GM12878 (cell line): ENCODE measurements around the gene STK11. TPM values are rescaled to one million over a fixed set of nuclear protein-coding genes. Genes with fewer than 3 reads are reported as not detected.
A peak's percentile ranks its signal among the peaks of the same experiment; 100 is the strongest.

ENCODE experiments used
- ATAC-seq: fragments of 200-7000 bp; cut with Tn5 transposase; 3 replicates; pipeline ENCODE4 v1.9.1; 2020; ENCODE audit warnings: mild to moderate bottlenecking, moderate library complexity
- BruUV-seq: library from RNA; stranded (reverse); fragments of 400-500 nt; replicated peaks from 2 replicates; lab custom pipeline; 2021; lab: Mats Ljungman, UMichigan
- CTCF ChIA-PET: fragments of 300-600 bp; sonication (Branson Sonifier 250); formaldehyde crosslinking; extraction: SDS; loops from one replicate; lab custom pipeline; 2021; ENCODE audit warnings: inconsistent platforms; lab: Yijun Ruan, JAX
- POLR2A ChIA-PET: fragments of 350-600 bp; formaldehyde crosslinking; extraction: SDS; loops from one replicate; lab custom pipeline; 2021; ENCODE audit warnings: inconsistent platforms; lab: Charles Lee
- RAD21 ChIA-PET: fragments of 300-600 bp; sonication (Branson Sonifier 250); formaldehyde crosslinking; loops from one replicate; lab custom pipeline; 2023; ENCODE audit warnings: antibody characterized with exemption; ENCODE audit not compliant: unreplicated experiment; lab: Charles Lee
- SMC1A ChIA-PET: fragments of 300-600 bp; sonication (Branson Sonifier 250); formaldehyde crosslinking; loops from one replicate; lab custom pipeline; 2023; ENCODE audit not compliant: unreplicated experiment, uncharacterized antibody; lab: Charles Lee
- DNase-seq: peaks from one replicate; pipeline ENCODE4 v3.0.0-alpha.2; 2011; ENCODE audit warnings: low read depth, low spot score
- FAIRE-seq: peaks from 3 replicates; lab custom pipeline; 2011; peaks lifted over from hg19 to GRCh38; lab: Jason Lieb, UNC
- H2AFZ ChIP-seq: 2 replicates; pipeline ENCODE4 v1.6.0; 2011; ENCODE audit warnings: low read depth, low read length, control low read depth; ENCODE audit not compliant: control insufficient read depth
- H3K27ac ChIP-seq: 2 replicates; pipeline ENCODE4 v1.5.1; 2011; ENCODE audit warnings: control low read depth; ENCODE audit not compliant: control insufficient read depth, insufficient read depth
- H3K27me3 ChIP-seq, 2 experiments: replicated peaks in 1 of 2; 2 replicates each; pipeline versions ENCODE4 v1.6.0 to v1.6.1; 2011; ENCODE audit warnings: low read length in 1 of 2; ENCODE audit not compliant: control insufficient read depth in 2 of 2, insufficient read depth in 2 of 2
- H3K36me3 ChIP-seq, 2 experiments: 2 replicates each; pipeline ENCODE4 v1.5.1; 2011; ENCODE audit warnings: low read length in 1 of 2; ENCODE audit not compliant: control insufficient read depth in 2 of 2, insufficient read depth in 2 of 2
- H3K4me1 ChIP-seq: 2 replicates; pipeline ENCODE4 v1.6.1; 2011; ENCODE audit warnings: mild to moderate bottlenecking, low read length, moderate library complexity, mixed read lengths; ENCODE audit not compliant: control insufficient read depth, insufficient read depth
- H3K4me2 ChIP-seq: 2 replicates; pipeline ENCODE4 v1.6.0; 2011; ENCODE audit warnings: control low read depth; ENCODE audit not compliant: control insufficient read depth, insufficient read depth
- H3K4me3 ChIP-seq: fragments of 200-600 bp; sonication (generic); 2 replicates; pipeline ENCODE4 v1.5.1; 2016
- H3K79me2 ChIP-seq: 2 replicates; pipeline ENCODE4 v1.6.0; 2011; ENCODE audit warnings: low read length; ENCODE audit not compliant: control insufficient read depth, insufficient read depth
- H3K9ac ChIP-seq: 2 replicates; pipeline ENCODE4 v1.8.0; 2011; ENCODE audit warnings: low read length, control low read depth, mixed read lengths; ENCODE audit not compliant: control insufficient read depth, insufficient read depth
- H3K9me3 ChIP-seq: replicated peaks from 3 replicates; pipeline ENCODE4 v1.5.1; 2011; ENCODE audit warnings: mild to moderate bottlenecking, low read length; ENCODE audit not compliant: control insufficient read depth, insufficient read depth
- H4K20me1 ChIP-seq: 2 replicates; pipeline ENCODE4 v1.6.0; 2011; ENCODE audit not compliant: control insufficient read depth, insufficient read depth
- IRF5 ChIP-seq: fragments of 450-650 bp; IDR thresholded peaks from 2 replicates; pipeline ENCODE4 v1.6.1; 2017; ENCODE audit warnings: borderline replicate concordance
- JUNB ChIP-seq: IDR thresholded peaks from 2 replicates; pipeline ENCODE4 v1.6.1; 2016; ENCODE audit warnings: antibody characterized with exemption, mild to moderate bottlenecking
- MAX ChIP-seq: IDR thresholded peaks from 2 replicates; pipeline ENCODE4 v1.6.1; 2012; ENCODE audit warnings: low read depth, low read length, improper control_type of control experiment
- MTA3 ChIP-seq: IDR thresholded peaks from 2 replicates; pipeline ENCODE4 v1.6.1; 2012; ENCODE audit warnings: low read length, inconsistent platforms, borderline replicate concordance
- NR2C1 ChIP-seq: fragments of 450-650 bp; IDR thresholded peaks from 2 replicates; pipeline ENCODE4 v1.6.1; 2017; ENCODE audit warnings: antibody characterized with exemption, mild to moderate bottlenecking, moderate library complexity
- POLR2A ChIP-seq: IDR thresholded peaks from 2 replicates; pipeline ENCODE4 v1.6.1; 2011; ENCODE audit warnings: low read depth, mild to moderate bottlenecking, low read length
- WGBS: methylation state at CpG from one replicate; pipeline ENCODE4 v1.1.6; 2016; ENCODE audit warnings: low lambda C conversion rate; ENCODE audit not compliant: insufficient replicate concordance, insufficient coverage; ENCODE audit errors: missing lambda C conversion rate; 5-methylcytosine and 5-hydroxymethylcytosine counted together
- in situ Hi-C: fragments of 300-500 bp; cut with MboI; formaldehyde crosslinking; loops from 9 replicates; pipeline ENCODE4 v1.14.3; 2018; ENCODE audit warnings: mixed read lengths
- intact Hi-C: fragments of 100-400 bp; cut with micrococcal nuclease; formaldehyde crosslinking; loops from one replicate; pipeline ENCODE4 v1.14.2; 2022; ENCODE audit not compliant: unreplicated experiment
- polyA plus RNA-seq, 11 experiments: library from polyadenylated mRNA; depleted of rRNA in 4 of 11; unstranded in 6 of 11; stranded (reverse) in 5 of 11; fragments of >200 nt; fragmentation: Nextera tagmentation in 4 of 11; fragmentation: Illumina TruSeq in 1 of 11; extraction: Ambion mirVana in 4 of 11; extraction: Trizol in 1 of 11; gene quantifications; 1 replicate in 1 of 11; 2 replicates in 10 of 11; pipeline versions ENCODE4 v1.2.1 to v1.2.3, GENCODE V29; 2011 to 2016; ENCODE audit warnings: inconsistent platforms in 2 of 11, missing spikeins in 2 of 11, low read depth in 1 of 11
- total RNA-seq, 4 experiments: library from RNA; depleted of rRNA in 3 of 4; stranded (reverse); fragments of >200 nt in 3 of 4; fragmentation: Illumina TruSeq in 1 of 4; extraction: Trizol in 1 of 4; gene quantifications; 2 replicates each; pipeline versions ENCODE4 v1.2.1 to v1.2.3, GENCODE V29; 2013 to 2021
- TF ChIP-seq, protein P1 (sequence below), 3 experiments: IDR thresholded peaks in 2 of 3; conservative IDR thresholded peaks in 1 of 3; 2 replicates each; pipeline ENCODE4 v1.5.1; 2011; ENCODE audit warnings: low read depth in 3 of 3, low read length in 3 of 3, mild to moderate bottlenecking in 3 of 3, control low read depth in 2 of 3, moderate library complexity in 2 of 3, inconsistent platforms in 1 of 3, mixed read lengths in 1 of 3; ENCODE audit not compliant: control insufficient read depth in 2 of 3, insufficient read depth in 1 of 3; ENCODE audit errors: extremely low read depth in 1 of 3

STK11 gene
- total and polyA plus RNA-seq, 10 of the 15 experiments (the other 5 are each of a cell fraction or from before 2014, with no cell fraction given), result 0.33 to 71.0 (median 23.8) TPM

DNA sequence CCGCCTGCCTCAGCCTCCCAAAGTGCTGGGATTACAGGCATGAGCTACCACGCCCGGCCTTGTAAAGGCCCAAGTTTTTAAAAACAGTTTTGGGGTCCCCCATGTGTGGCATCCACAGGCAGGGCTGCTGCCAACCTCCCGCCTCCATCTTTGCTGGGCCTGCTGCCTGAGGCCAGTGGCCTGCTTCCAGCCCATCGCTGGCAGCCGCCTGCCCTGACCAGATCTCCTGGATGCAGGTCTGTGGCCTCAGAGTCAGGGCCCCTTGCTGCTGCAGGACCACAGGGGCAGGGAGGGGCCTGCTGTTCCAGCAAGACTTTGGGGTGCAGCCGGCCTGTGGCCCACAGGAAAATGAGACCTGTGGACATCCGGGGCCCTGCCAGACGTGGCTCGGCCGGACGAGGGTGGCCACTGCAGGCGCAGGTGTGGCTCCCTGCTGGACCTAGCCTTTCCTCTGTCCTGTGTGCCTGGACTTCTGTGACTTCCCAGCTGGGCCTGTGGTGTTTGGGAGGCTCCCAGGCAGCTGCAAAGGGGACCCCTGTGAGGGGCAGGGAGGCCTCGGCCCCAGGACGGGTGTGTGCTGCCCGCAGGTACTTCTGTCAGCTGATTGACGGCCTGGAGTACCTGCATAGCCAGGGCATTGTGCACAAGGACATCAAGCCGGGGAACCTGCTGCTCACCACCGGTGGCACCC lies 14.4 kb downstream of the STK11 start:
- H2AFZ ChIP-seq, result no peak overlapping the region
- RAD21 ChIA-PET, result no interaction called here
- CTCF ChIA-PET, result interaction anchor here (1.4 kb wide), 1 partner anchor 24 kb away, joined by 6 read pairs; no protein-coding TSS in a partner anchor
- no peaks in the 10 kb centered on the region for H3K4me1 ChIP-seq
- H3K36me3 ChIP-seq, result peaks cover 7 to 23% of the 10 kb centered on the region in 2 experiments; a peak in 3 of 4 replicates
- intact Hi-C loops (no loop called here), in situ Hi-C loops (no loop called here)
- POLR2A ChIA-PET, result no interaction called here
- ATAC-seq, result no peak
- no peaks in the 10 kb centered on the region for H3K9me3 ChIP-seq
- no peak overlapping the region for H3K4me2 ChIP-seq
- no peak overlapping the region for H3K27ac ChIP-seq
- BruUV-seq, result no TSS peak
- no peak for DNase-seq
- H3K9ac ChIP-seq, result no peak overlapping the region
- peaks cover 14% of the 10 kb centered on the region for H3K79me2 ChIP-seq
- FAIRE-seq, result no peak
- H3K4me3 ChIP-seq, result no peak overlapping the region
- TF ChIP-seq IRF5, result no peak
- 0 out of 2 replicates have a peak, but pooled peaks have one; percentile 11 for TF ChIP-seq POLR2A
- TF ChIP-seq NR2C1, result no peak
- no peak for TF ChIP-seq MTA3
- no peak for TF ChIP-seq JUNB
- 97% methylated on average over 19 of the region's 19 CpGs for WGBS
- H4K20me1 ChIP-seq, result no peaks in the 10 kb centered on the region
- H3K27me3 ChIP-seq, result no peaks in the 10 kb centered on the region
- SMC1A ChIA-PET, result no interaction called here

- H3K9me3 ChIP-seq, result no peaks in the 10 kb centered on the region
- FAIRE-seq (no peak), ATAC-seq (no peak), DNase-seq (no peak)
- H2AFZ ChIP-seq, result no peak overlapping the region
- WGBS, result 86% methylated on average over 33 of the region's 33 CpGs
- no peak overlapping the region for H3K9ac ChIP-seq
- no peaks in the 10 kb centered on the region for H3K27me3 ChIP-seq
- no peak overlapping the region for H3K4me3 ChIP-seq
- in situ Hi-C loops, result no loop called here
- RAD21 ChIA-PET, result interaction anchor here (1.0 kb wide), 1 partner anchor 18 kb away, joined by 3 read pairs; no protein-coding TSS in a partner anchor
- H3K79me2 ChIP-seq, result peaks cover 9% of the 10 kb centered on the region
- CTCF ChIA-PET, result interaction anchor here (0.7 to 1.4 kb wide), 2 partner anchors 24 to 28 kb away, joined by 3 to 6 read pairs; no protein-coding TSS in a partner anchor
- H3K36me3 ChIP-seq, result peaks cover 7 to 21% of the 10 kb centered on the region in 2 experiments; a peak in 3 of 4 replicates
- no peak overlapping the region for H3K27ac ChIP-seq
- TF ChIP-seq, protein P1, sequence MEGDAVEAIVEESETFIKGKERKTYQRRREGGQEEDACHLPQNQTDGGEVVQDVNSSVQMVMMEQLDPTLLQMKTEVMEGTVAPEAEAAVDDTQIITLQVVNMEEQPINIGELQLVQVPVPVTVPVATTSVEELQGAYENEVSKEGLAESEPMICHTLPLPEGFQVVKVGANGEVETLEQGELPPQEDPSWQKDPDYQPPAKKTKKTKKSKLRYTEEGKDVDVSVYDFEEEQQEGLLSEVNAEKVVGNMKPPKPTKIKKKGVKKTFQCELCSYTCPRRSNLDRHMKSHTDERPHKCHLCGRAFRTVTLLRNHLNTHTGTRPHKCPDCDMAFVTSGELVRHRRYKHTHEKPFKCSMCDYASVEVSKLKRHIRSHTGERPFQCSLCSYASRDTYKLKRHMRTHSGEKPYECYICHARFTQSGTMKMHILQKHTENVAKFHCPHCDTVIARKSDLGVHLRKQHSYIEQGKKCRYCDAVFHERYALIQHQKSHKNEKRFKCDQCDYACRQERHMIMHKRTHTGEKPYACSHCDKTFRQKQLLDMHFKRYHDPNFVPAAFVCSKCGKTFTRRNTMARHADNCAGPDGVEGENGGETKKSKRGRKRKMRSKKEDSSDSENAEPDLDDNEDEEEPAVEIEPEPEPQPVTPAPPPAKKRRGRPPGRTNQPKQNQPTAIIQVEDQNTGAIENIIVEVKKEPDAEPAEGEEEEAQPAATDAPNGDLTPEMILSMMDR (IDR thresholded peaks at IDR 0.05 in 2 of 3, conservative IDR thresholded peaks at IDR 0.05 in 1 of 3; ENCODE audit: control insufficient read depth in 2 of 3, extremely low read depth in 1 of 3, insufficient read depth in 1 of 3, low read depth in 3 of 3, low read length in 3 of 3), result 0 out of 6 replicates have a peak, but pooled peaks of 1 of the 3 experiments have one; percentile 20
- TF ChIP-seq MAX, result no peak
- SMC1A ChIA-PET, result no interaction called here
- POLR2A ChIA-PET, result no interaction called here
- intact Hi-C loops, result no loop called here
- no peaks in the 10 kb centered on the region for H3K4me1 ChIP-seq
- H3K4me2 ChIP-seq, result no peak overlapping the region
- no TSS peak for BruUV-seq
- H4K20me1 ChIP-seq, result no peaks in the 10 kb centered on the region
These were observed 14.9 kb downstream of the STK11 start for GRCh38 chr19:1220477-1220930.
